Caco-2 (cell line): ENCODE results near the gene NUMBL. TPM values are rescaled to one million over a fixed set of nuclear protein-coding genes. Genes with fewer than 3 reads are reported as not detected.
A peak's percentile ranks its signal among the peaks of the same experiment; 100 is the strongest.

Experiments
- BruUV-seq: library from RNA; stranded (reverse); fragments of 400-500 nt; replicated peaks from 2 replicates; lab custom pipeline; 2021; lab: Mats Ljungman, UMichigan
- CTCF ChIA-PET: fragments of 300-600 bp; sonication (Branson Sonifier 250); formaldehyde crosslinking; loops from one replicate; lab custom pipeline; 2022; ENCODE audit warnings: antibody characterized with exemption; lab: Charles Lee
- POLR2A ChIA-PET: fragments of 300-600 bp; sonication (Branson Sonifier 250); formaldehyde crosslinking; loops from one replicate; lab custom pipeline; 2022; ENCODE audit warnings: antibody characterized with exemption; lab: Charles Lee
- DNase-seq, 2 experiments: peaks; one replicate each; pipeline versions ENCODE4 v3.0.0 to v3.0.0-alpha.2; 2020 to 2022
- H3K27me3 ChIP-seq: replicated peaks from 2 replicates; pipeline ENCODE4 v1.6.0; 2011; ENCODE audit warnings: low read length; ENCODE audit not compliant: control insufficient read depth, insufficient read depth
- H3K36me3 ChIP-seq: 2 replicates; pipeline ENCODE4 v1.5.1; 2011; ENCODE audit warnings: low read length; ENCODE audit not compliant: control insufficient read depth, insufficient read depth
- H3K4me1 ChIP-seq: fragments of 250-450 bp; sonication (Bioruptor Pico); 2 replicates; pipeline ENCODE4 v1.5.1; 2020; ENCODE audit warnings: mild to moderate bottlenecking
- H3K4me3 ChIP-seq: 2 replicates; pipeline ENCODE4 v1.5.1; 2011; ENCODE audit warnings: low read depth, mild to moderate bottlenecking, control low read depth, low read length
- H3K9me3 ChIP-seq: fragments of 250-450 bp; sonication (Bioruptor Pico); 2 replicates; pipeline ENCODE4 v1.5.1; 2020; ENCODE audit warnings: mild to moderate bottlenecking, moderate library complexity
- H3K27ac Mint-ChIP-seq: one replicate; pipeline ENCODE4 v1.8.0; 2022; ENCODE audit warnings: mixed read lengths; ENCODE audit not compliant: unreplicated experiment
- H3K27me3 Mint-ChIP-seq: one replicate; pipeline ENCODE4 v1.8.0; 2022; ENCODE audit warnings: mixed read lengths; ENCODE audit not compliant: insufficient read depth, unreplicated experiment
- H3K36me3 Mint-ChIP-seq: one replicate; pipeline ENCODE4 v1.8.0; 2022; ENCODE audit warnings: mild to moderate bottlenecking, mixed read lengths; ENCODE audit not compliant: insufficient read depth, unreplicated experiment
- H3K4me1 Mint-ChIP-seq: one replicate; pipeline ENCODE4 v1.8.0; 2022; ENCODE audit warnings: low read depth, mixed read lengths; ENCODE audit not compliant: unreplicated experiment
- H3K4me3 Mint-ChIP-seq: one replicate; pipeline ENCODE4 v1.8.0; 2022; ENCODE audit warnings: mild to moderate bottlenecking, moderate library complexity, mixed read lengths; ENCODE audit not compliant: unreplicated experiment
- H3K9me3 Mint-ChIP-seq: one replicate; pipeline ENCODE4 v1.8.0; 2022; ENCODE audit warnings: mixed read lengths; ENCODE audit not compliant: unreplicated experiment
- CTCF ChIP-seq, 2 experiments: fragments of 200-600 bp in 1 of 2; IDR thresholded peaks; 1 replicate in 1 of 2; 2 replicates in 1 of 2; pipeline versions ENCODE4 v1.5.1 to v1.8.0; 2011 to 2022; ENCODE audit warnings: antibody characterized with exemption in 1 of 2, control low read depth in 1 of 2, inconsistent platforms in 1 of 2, low read depth in 1 of 2, low read length in 1 of 2, mild to moderate bottlenecking in 1 of 2, moderate library complexity in 1 of 2; ENCODE audit not compliant: insufficient read depth in 1 of 2, severe bottlenecking in 1 of 2, unreplicated experiment in 1 of 2
- intact Hi-C: fragments of 100-400 bp; cut with micrococcal nuclease; formaldehyde crosslinking; loops from one replicate; pipeline ENCODE4 v1.10.0; 2022; ENCODE audit not compliant: unreplicated experiment
- total RNA-seq: library from RNA; stranded (reverse); gene quantifications from 2 replicates; pipeline ENCODE4 v1.2.3, GENCODE V29; 2022

Gene NUMBL
- total RNA-seq, 1 experiment from 2014 or later: 22.0 TPM

GRCh38 chr19:40724855-40725254 lies 34.4 kb upstream of the NUMBL start:
- Histone ChIP-seq H3K9me3 (peaks cover 6% of the 10 kb centered on the region; the same call in 1 of the 2 replicates), H3K4me1 (0 out of 2 replicates have a peak, but pooled peaks cover 3% of the 10 kb centered on the region), H3K36me3 (peaks cover 25% of the 10 kb centered on the region), H3K27me3 (no peaks in the 10 kb centered on the region), H3K4me3 (no peak overlapping the region)
- BruUV-seq: no TSS peak
- intact Hi-C loops: no loop called here
- H3K27me3 Mint-ChIP-seq: no peaks in the 10 kb centered on the region
- no peak for DNase-seq
- TF ChIP-seq CTCF (IDR thresholded peaks at IDR 0.05; ENCODE audit: insufficient read depth in 1 of 2, low read depth in 1 of 2, low read length in 1 of 2, severe bottlenecking in 1 of 2, unreplicated experiment in 1 of 2): no peak
- H3K27ac Mint-ChIP-seq: no peak overlapping the region
- no peak overlapping the region for H3K4me3 Mint-ChIP-seq
- CTCF ChIA-PET: no interaction called here
- peaks cover 10% of the 10 kb centered on the region for H3K4me1 Mint-ChIP-seq
- POLR2A ChIA-PET: interaction anchor here (0.6 to 0.7 kb wide), 2 partner anchors 8 to 26 kb away, joined by 4 to 5 read pairs; partner anchors contain the start of genes ACTMAP, COQ8B, ITPKC and SNRPA
- H3K36me3 Mint-ChIP-seq: peaks cover 90% of the 10 kb centered on the region
- no peaks in the 10 kb centered on the region for H3K9me3 Mint-ChIP-seq

- no peak overlapping the region for H3K4me3 Mint-ChIP-seq
- Histone ChIP-seq H3K4me1 (peaks cover 6% of the 10 kb centered on the region; the same call in 1 of the 2 replicates), H3K9me3 (peaks cover 6% of the 10 kb centered on the region; the same call in 1 of the 2 replicates), H3K27me3 (no peaks in the 10 kb centered on the region), H3K4me3 (no peak overlapping the region), H3K36me3 (peaks cover 25% of the 10 kb centered on the region)
- intact Hi-C loops: no loop called here
- POLR2A ChIA-PET: interaction anchor here (0.6 kb wide), 1 partner anchor 26 kb away, joined by 5 read pairs; the partner anchor contains the start of genes ACTMAP and SNRPA
- no peak overlapping the region for H3K27ac Mint-ChIP-seq
- peaks cover 89% of the 10 kb centered on the region for H3K36me3 Mint-ChIP-seq
- no peak for DNase-seq
- no TSS peak for BruUV-seq
- H3K4me1 Mint-ChIP-seq: peaks cover 10% of the 10 kb centered on the region
- no peak for TF ChIP-seq CTCF (IDR thresholded peaks at IDR 0.05; ENCODE audit: insufficient read depth in 1 of 2, low read depth in 1 of 2, low read length in 1 of 2, severe bottlenecking in 1 of 2, unreplicated experiment in 1 of 2)
- H3K27me3 Mint-ChIP-seq: no peaks in the 10 kb centered on the region
- H3K9me3 Mint-ChIP-seq: no peaks in the 10 kb centered on the region
- CTCF ChIA-PET: no interaction called here
Observed at GRCh38 chr19:40724315-40724714, 33.9 kb upstream of the NUMBL start.

GRCh38 chr19:40723661-40724254 lies 33.3 kb upstream of the NUMBL start:
- H3K27ac Mint-ChIP-seq: peak overlapping the region; percentile 6
- peaks cover 6% of the 10 kb centered on the region; the same call in 1 of the 2 replicates for H3K4me1 ChIP-seq
- no peaks in the 10 kb centered on the region for H3K27me3 Mint-ChIP-seq
- peaks cover 6% of the 10 kb centered on the region; the same call in 1 of the 2 replicates for H3K9me3 ChIP-seq
- peaks cover 10% of the 10 kb centered on the region for H3K4me1 Mint-ChIP-seq
- TF ChIP-seq CTCF (IDR thresholded peaks at IDR 0.05; ENCODE audit: insufficient read depth in 1 of 2, low read depth in 1 of 2, low read length in 1 of 2, severe bottlenecking in 1 of 2, unreplicated experiment in 1 of 2): no peak
- BruUV-seq: no TSS peak
- peaks cover 23% of the 10 kb centered on the region for H3K36me3 ChIP-seq
- H3K36me3 Mint-ChIP-seq: peaks cover 89% of the 10 kb centered on the region
- no peak overlapping the region for H3K4me3 Mint-ChIP-seq
- H3K4me3 ChIP-seq: no peak overlapping the region
- no peaks in the 10 kb centered on the region for H3K9me3 Mint-ChIP-seq
- CTCF ChIA-PET: no interaction called here
- intact Hi-C loops: no loop called here
- DNase-seq: no peak
- H3K27me3 ChIP-seq: no peaks in the 10 kb centered on the region
- POLR2A ChIA-PET: interaction anchor here (0.7 kb wide), 1 partner anchor 23 kb away, joined by 3 read pairs; no protein-coding TSS in a partner anchor
